Measurements from ENCODE around the gene CREM. TPM values are rescaled to one million over a fixed set of nuclear protein-coding genes. Genes with fewer than 3 reads are reported as not detected.

Gene CREM
- total RNA-seq, 4 donors from 2014 or later: 8.3 to 15.7 (median 10.9) TPM

DNA sequence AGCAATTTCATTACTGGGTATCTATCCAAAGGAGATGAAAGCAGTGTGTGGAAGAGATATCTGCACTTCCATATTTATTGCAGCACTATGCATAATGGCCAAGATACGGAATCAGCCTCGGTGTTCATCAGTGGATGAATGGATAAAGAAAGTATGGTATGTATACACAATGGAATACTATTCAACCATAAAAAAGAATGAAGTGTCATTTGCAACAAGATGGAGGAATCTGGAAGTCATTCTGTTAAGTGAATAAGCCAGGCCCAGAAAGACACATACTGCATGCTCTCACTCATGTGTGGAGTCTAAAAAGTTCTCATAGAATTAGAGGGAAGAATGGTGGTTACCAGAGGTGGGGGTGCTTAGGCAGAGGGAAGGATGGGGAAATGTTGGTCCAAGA, 35.3 kb downstream of the CREM start:
- intact Hi-C loops (cut with DNase I; ENCODE audit: low total_unique reads): no loop called here
- TF ChIP-seq, protein P1, sequence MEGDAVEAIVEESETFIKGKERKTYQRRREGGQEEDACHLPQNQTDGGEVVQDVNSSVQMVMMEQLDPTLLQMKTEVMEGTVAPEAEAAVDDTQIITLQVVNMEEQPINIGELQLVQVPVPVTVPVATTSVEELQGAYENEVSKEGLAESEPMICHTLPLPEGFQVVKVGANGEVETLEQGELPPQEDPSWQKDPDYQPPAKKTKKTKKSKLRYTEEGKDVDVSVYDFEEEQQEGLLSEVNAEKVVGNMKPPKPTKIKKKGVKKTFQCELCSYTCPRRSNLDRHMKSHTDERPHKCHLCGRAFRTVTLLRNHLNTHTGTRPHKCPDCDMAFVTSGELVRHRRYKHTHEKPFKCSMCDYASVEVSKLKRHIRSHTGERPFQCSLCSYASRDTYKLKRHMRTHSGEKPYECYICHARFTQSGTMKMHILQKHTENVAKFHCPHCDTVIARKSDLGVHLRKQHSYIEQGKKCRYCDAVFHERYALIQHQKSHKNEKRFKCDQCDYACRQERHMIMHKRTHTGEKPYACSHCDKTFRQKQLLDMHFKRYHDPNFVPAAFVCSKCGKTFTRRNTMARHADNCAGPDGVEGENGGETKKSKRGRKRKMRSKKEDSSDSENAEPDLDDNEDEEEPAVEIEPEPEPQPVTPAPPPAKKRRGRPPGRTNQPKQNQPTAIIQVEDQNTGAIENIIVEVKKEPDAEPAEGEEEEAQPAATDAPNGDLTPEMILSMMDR (IDR thresholded peaks at IDR 0.05): no peak
- H3K4me3 ChIP-seq (ENCODE audit: low read depth, poor library complexity, severe bottlenecking): no peak overlapping the region
- DNase-seq (ENCODE audit: low spot score in 2 of 2): no peak
- 98 to 99% methylated on average over 2 of the region's 2 CpGs for WGBS, 2 donors

DNA sequence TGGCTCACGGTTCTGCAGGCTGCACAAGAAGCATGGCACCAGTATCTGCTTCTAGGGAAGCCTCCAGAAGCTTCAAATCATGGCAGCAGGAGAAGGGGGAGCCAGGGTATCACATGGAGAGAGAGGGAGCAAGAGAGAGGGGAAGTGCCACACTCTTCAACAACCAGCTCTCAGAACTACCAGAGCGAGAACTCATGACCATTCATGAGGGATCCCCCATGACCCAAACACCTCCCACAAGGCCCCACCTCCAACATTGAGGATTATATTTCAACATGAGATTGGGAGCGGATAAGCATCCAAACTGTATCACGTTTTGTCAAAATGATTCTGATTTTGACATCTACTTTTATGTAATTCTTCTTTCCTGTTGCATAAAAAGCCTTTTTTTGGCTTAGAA, 38.5 kb downstream of the CREM start:
- TF ChIP-seq, protein P1 (IDR thresholded peaks at IDR 0.05): no peak
- TF ChIP-seq POLR2A (IDR thresholded peaks at IDR 0.05): no peak
- DNase-seq (ENCODE audit: low spot score in 2 of 2): no peak
- no peak overlapping the region for H3K4me3 ChIP-seq (ENCODE audit: low read depth, poor library complexity, severe bottlenecking)
- 90 to 91% methylated on average over 4 of the region's 4 CpGs for WGBS, 2 donors
- intact Hi-C loops (cut with DNase I; ENCODE audit: low total_unique reads): no loop called here

DNA sequence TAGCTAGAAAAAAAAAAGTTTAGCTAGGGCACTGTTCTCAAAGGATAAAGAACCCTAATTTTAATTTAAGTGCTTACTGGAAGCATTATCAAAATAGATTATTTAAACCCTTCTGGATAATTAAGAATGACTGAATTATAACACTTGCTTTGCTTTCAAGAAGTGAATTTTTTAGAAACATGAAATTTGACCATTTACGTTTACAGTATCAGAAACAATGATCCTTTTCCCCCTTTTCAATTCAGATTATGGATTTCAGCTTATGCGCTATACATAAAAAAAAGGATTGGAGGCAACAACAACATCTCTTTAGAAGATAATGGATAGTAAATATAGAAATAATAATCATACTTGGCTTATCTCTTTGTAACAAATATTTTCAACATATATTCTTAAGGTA, 39.2 kb downstream of the CREM start:
- intact Hi-C loops (cut with DNase I; ENCODE audit: low total_unique reads): no loop called here
- DNase-seq (ENCODE audit: low spot score in 2 of 2): no peak
- TF ChIP-seq, protein P1 (IDR thresholded peaks at IDR 0.05): no peak
- TF ChIP-seq POLR2A (IDR thresholded peaks at IDR 0.05): no peak
- H3K4me3 ChIP-seq (ENCODE audit: low read depth, poor library complexity, severe bottlenecking): no peak overlapping the region
- 97 to 100% methylated on average over 2 of the region's 2 CpGs for WGBS, 2 donors

DNA sequence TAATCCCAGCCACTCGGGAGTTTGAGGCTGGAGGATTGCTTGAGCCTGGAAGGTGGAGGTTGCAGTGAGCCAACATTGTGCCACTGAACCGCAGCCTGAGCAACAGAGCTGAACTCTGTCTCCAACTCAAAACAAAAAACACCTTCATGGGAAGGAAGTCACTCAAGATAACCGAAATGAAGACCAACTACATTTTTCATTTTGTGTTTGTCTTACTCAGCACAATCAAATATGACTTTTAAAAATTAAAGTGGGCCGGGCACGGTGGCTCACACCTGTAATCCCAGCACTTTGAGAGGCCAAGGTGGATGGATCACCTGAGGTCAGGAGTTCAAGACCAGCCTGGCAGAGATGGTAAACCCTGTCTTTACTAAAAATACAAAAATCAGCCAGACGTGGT, 40.0 kb downstream of the CREM start:
- no peak overlapping the region for H3K4me3 ChIP-seq (ENCODE audit: low read depth, poor library complexity, severe bottlenecking)
- DNase-seq (ENCODE audit: low spot score in 2 of 2): no peak
- 93 to 94% methylated on average over 6 of the region's 6 CpGs for WGBS, 2 donors
- intact Hi-C loops (cut with DNase I; ENCODE audit: low total_unique reads): no loop called here
- TF ChIP-seq POLR2A (IDR thresholded peaks at IDR 0.05): no peak
- TF ChIP-seq, protein P1 (IDR thresholded peaks at IDR 0.05): no peak

GRCh38 chr10:35167342-35167741, 40.7 kb downstream of the CREM start:
- no peak overlapping the region for H3K4me3 ChIP-seq (ENCODE audit: low read depth, poor library complexity, severe bottlenecking)
- intact Hi-C loops (cut with DNase I; ENCODE audit: low total_unique reads): no loop called here
- no peak for DNase-seq (ENCODE audit: low spot score in 2 of 2)
- 95 to 96% methylated on average over 2 of the region's 2 CpGs for WGBS, 2 donors
- no peak for TF ChIP-seq POLR2A (IDR thresholded peaks at IDR 0.05)
- TF ChIP-seq, protein P1 (IDR thresholded peaks at IDR 0.05): no peak

DNA sequence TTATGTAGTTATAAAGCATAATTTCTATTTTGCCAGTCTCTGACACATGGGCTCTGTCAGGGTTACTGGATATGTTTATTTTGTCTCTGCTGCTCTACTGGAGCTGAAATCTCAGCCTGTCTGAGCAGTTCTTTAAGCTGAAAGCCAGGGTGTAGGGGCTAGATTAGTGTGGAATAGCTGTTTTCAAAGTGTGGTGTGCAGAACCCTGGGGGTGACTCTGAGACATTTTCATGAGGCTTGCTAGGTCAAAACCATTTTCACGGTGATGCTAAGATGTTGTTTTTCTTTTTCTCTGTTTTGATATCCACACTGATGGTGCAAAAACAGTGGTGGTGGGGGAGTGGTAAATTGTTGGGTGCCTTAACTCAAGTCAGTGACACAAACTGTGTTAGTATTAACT, 45.5 kb downstream of the CREM start:
- WGBS, 2 donors: 46 to 50% methylated on average over 1 of the region's 1 CpG
- intact Hi-C loops (cut with DNase I; ENCODE audit: low total_unique reads): no loop called here
- TF ChIP-seq, protein P1 (IDR thresholded peaks at IDR 0.05): no peak
- TF ChIP-seq POLR2A (IDR thresholded peaks at IDR 0.05): no peak
- H3K4me3 ChIP-seq (ENCODE audit: low read depth, poor library complexity, severe bottlenecking): no peak overlapping the region
- no peak for DNase-seq (ENCODE audit: low spot score in 2 of 2)

Data from lower leg skin (tissue), 4 donors.